PC-3 (cell line): ENCODE measurements around the gene SNORC. TPM values are rescaled to one million over a fixed set of nuclear protein-coding genes. Genes with fewer than 3 reads are reported as not detected.

ENCODE experiments used
- ATAC-seq: fragments of 200-7000 bp; cut with Tn5 transposase; 2 replicates; pipeline ENCODE4 v1.9.1; 2020; ENCODE audit warnings: mild to moderate bottlenecking, moderate library complexity
- BruUV-seq: library from RNA; stranded (reverse); fragments of 400-500 nt; replicated peaks from 2 replicates; lab custom pipeline; 2021; lab: Mats Ljungman, UMichigan
- CTCF ChIA-PET: fragments of 300-600 bp; sonication (Branson Sonifier 250); formaldehyde crosslinking; loops from one replicate; lab custom pipeline; 2022; ENCODE audit warnings: antibody characterized with exemption; lab: Charles Lee
- POLR2A ChIA-PET: fragments of 300-600 bp; sonication (Branson Sonifier 250); formaldehyde crosslinking; loops from one replicate; lab custom pipeline; 2022; ENCODE audit warnings: antibody characterized with exemption; ENCODE audit not compliant: unreplicated experiment; lab: Charles Lee
- DNase-seq: peaks from one replicate; pipeline ENCODE4 v3.0.0-alpha.2; 2015
- H2AFZ ChIP-seq: fragments of 300-600 bp; sonication (generic); 2 replicates; pipeline ENCODE4 v1.6.0; 2016; ENCODE audit warnings: antibody characterized with exemption, low read length
- H3F3A ChIP-seq: fragments of 300-600 bp; sonication (generic); one replicate; pipeline ENCODE4 v1.6.0; 2017; ENCODE audit warnings: antibody characterized with exemption, low read length, control low read depth, mild to moderate bottlenecking; ENCODE audit not compliant: unreplicated experiment
- H3K27ac ChIP-seq: fragments of 300-600 bp; sonication (generic); 2 replicates; pipeline ENCODE4 v1.5.1; 2016; ENCODE audit warnings: mild to moderate bottlenecking, low read length
- H3K27me3 ChIP-seq: fragments of 300-600 bp; sonication (generic); 2 replicates; pipeline ENCODE4 v1.6.1; 2016; ENCODE audit warnings: low read length, mixed read lengths
- H3K36me3 ChIP-seq: fragments of 300-600 bp; sonication (generic); 2 replicates; pipeline ENCODE4 v1.6.1; 2016; ENCODE audit warnings: low read depth, mixed run types, low read length, mixed read lengths
- H3K4me1 ChIP-seq: fragments of 300-600 bp; sonication (generic); 2 replicates; pipeline ENCODE4 v1.5.1; 2016; ENCODE audit warnings: low read length; ENCODE audit not compliant: insufficient read depth
- H3K4me2 ChIP-seq: fragments of 300-600 bp; sonication (generic); 2 replicates; pipeline ENCODE4 v1.6.0; 2016; ENCODE audit warnings: low read length
- H3K4me3 ChIP-seq: fragments of 300-600 bp; sonication (generic); 2 replicates; pipeline ENCODE4 v1.5.1; 2016; ENCODE audit warnings: mild to moderate bottlenecking, low read length, mixed read lengths
- H3K79me2 ChIP-seq: fragments of 300-600 bp; sonication (generic); 2 replicates; pipeline ENCODE4 v1.6.1; 2017; ENCODE audit warnings: low read length, mixed read lengths
- H3K9ac ChIP-seq: fragments of 300-600 bp; sonication (generic); 2 replicates; pipeline ENCODE4 v1.6.0; 2016; ENCODE audit warnings: mild to moderate bottlenecking, low read length
- H3K9me2 ChIP-seq: fragments of 300-600 bp; sonication (generic); replicated peaks from 2 replicates; pipeline ENCODE4 v1.6.1; 2016; ENCODE audit warnings: mixed run types, low read length, mixed read lengths
- H3K9me3 ChIP-seq: fragments of 300-600 bp; sonication (generic); 2 replicates; pipeline ENCODE4 v1.6.1; 2016; ENCODE audit warnings: low read length, mixed read lengths
- H4K20me1 ChIP-seq: fragments of 300-600 bp; sonication (generic); 2 replicates; pipeline ENCODE4 v1.6.1; 2016; ENCODE audit warnings: low read length, mixed read lengths
- EZH2 ChIP-seq: fragments of 300-600 bp; sonication (generic); IDR thresholded peaks from one replicate; pipeline ENCODE4 v1.6.1; 2017; ENCODE audit warnings: antibody characterized with exemption, mild to moderate bottlenecking, low read length; ENCODE audit not compliant: unreplicated experiment
- EZH2phosphoT487 ChIP-seq: fragments of 300-600 bp; sonication (generic); IDR thresholded peaks from 2 replicates; pipeline ENCODE4 v1.6.1; 2018; ENCODE audit warnings: mild to moderate bottlenecking, antibody characterized with exemption, low read length, borderline replicate concordance
- intact Hi-C: fragments of 100-400 bp; cut with micrococcal nuclease; formaldehyde crosslinking; loops from 2 replicates; pipeline ENCODE4 v1.9.0; 2023
- total RNA-seq: library from RNA; depleted of rRNA; stranded (reverse); fragments of >200 nt; gene quantifications from 2 replicates; pipeline ENCODE4 v1.2.3, GENCODE V29; 2014
- TF ChIP-seq, protein P1 (sequence below): fragments of 300-600 bp; sonication (generic); conservative IDR thresholded peaks from 2 replicates; pipeline ENCODE4 v1.5.1; 2017; ENCODE audit warnings: antibody characterized with exemption, low read depth, mild to moderate bottlenecking, low read length

SNORC gene
- total RNA-seq, 1 experiment from 2014 or later = 11.1 TPM

GRCh38 chr2:232854082-232854481 lies 16.0 kb upstream of the SNORC start:
- no peaks in the 10 kb centered on the region for H3K79me2 ChIP-seq
- CTCF ChIA-PET = no interaction called here
- H3K27me3 ChIP-seq = no peaks in the 10 kb centered on the region
- H3K9me3 ChIP-seq = no peaks in the 10 kb centered on the region
- no peak overlapping the region for H3K9ac ChIP-seq
- H3K4me2 ChIP-seq = no peak overlapping the region
- DNase-seq (peak; percentile 19), ATAC-seq (no peak)
- no TSS peak for BruUV-seq
- no peaks in the 10 kb centered on the region for H3K9me2 ChIP-seq
- no peak overlapping the region for H3K4me3 ChIP-seq
- no peaks in the 10 kb centered on the region for H3F3A ChIP-seq
- peaks cover 18% of the 10 kb centered on the region for H3K4me1 ChIP-seq
- intact Hi-C loops = no loop called here
- no peak overlapping the region for H2AFZ ChIP-seq
- POLR2A ChIA-PET = no interaction called here
- no peak overlapping the region for H3K27ac ChIP-seq
- TF ChIP-seq, protein P1, sequence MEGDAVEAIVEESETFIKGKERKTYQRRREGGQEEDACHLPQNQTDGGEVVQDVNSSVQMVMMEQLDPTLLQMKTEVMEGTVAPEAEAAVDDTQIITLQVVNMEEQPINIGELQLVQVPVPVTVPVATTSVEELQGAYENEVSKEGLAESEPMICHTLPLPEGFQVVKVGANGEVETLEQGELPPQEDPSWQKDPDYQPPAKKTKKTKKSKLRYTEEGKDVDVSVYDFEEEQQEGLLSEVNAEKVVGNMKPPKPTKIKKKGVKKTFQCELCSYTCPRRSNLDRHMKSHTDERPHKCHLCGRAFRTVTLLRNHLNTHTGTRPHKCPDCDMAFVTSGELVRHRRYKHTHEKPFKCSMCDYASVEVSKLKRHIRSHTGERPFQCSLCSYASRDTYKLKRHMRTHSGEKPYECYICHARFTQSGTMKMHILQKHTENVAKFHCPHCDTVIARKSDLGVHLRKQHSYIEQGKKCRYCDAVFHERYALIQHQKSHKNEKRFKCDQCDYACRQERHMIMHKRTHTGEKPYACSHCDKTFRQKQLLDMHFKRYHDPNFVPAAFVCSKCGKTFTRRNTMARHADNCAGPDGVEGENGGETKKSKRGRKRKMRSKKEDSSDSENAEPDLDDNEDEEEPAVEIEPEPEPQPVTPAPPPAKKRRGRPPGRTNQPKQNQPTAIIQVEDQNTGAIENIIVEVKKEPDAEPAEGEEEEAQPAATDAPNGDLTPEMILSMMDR = no peak
- TF ChIP-seq EZH2phosphoT487 (no peak), EZH2 (no peak)
- peaks cover 36% of the 10 kb centered on the region for H3K36me3 ChIP-seq
- no peaks in the 10 kb centered on the region for H4K20me1 ChIP-seq

GRCh38 chr2:232857158-232857563 lies 12.9 kb upstream of the SNORC start:
- no peaks in the 10 kb centered on the region for H4K20me1 ChIP-seq
- H3K9me2 ChIP-seq = no peaks in the 10 kb centered on the region
- no peak overlapping the region for H3K4me3 ChIP-seq
- H3K27me3 ChIP-seq = no peaks in the 10 kb centered on the region
- H3F3A ChIP-seq = no peaks in the 10 kb centered on the region
- DNase-seq (no peak), ATAC-seq (no peak)
- no peaks in the 10 kb centered on the region for H3K79me2 ChIP-seq
- no peak overlapping the region for H2AFZ ChIP-seq
- BruUV-seq = TSS peak; percentile 50
- intact Hi-C loops = no loop called here
- TF ChIP-seq EZH2phosphoT487 (no peak), EZH2 (no peak)
- TF ChIP-seq, protein P1 = no peak
- H3K4me1 ChIP-seq = peaks cover 18% of the 10 kb centered on the region
- no peak overlapping the region for H3K4me2 ChIP-seq
- peaks cover 34% of the 10 kb centered on the region for H3K36me3 ChIP-seq
- POLR2A ChIA-PET = no interaction called here
- no peak overlapping the region for H3K9ac ChIP-seq
- H3K27ac ChIP-seq = 0 out of 2 replicates have a peak overlapping the region, but pooled peaks have one; percentile 4
- no peaks in the 10 kb centered on the region for H3K9me3 ChIP-seq
- CTCF ChIA-PET = no interaction called here

GRCh38 chr2:232859385-232859916 lies 10.6 kb upstream of the SNORC start:
- intact Hi-C loops = no loop called here
- ATAC-seq (no peak), DNase-seq (no peak)
- TF ChIP-seq, protein P1 = no peak
- Histone ChIP-seq H3K4me3 (no peak overlapping the region), H3K4me1 (peaks cover 11% of the 10 kb centered on the region), H3K4me2 (no peak overlapping the region), H3K27me3 (no peaks in the 10 kb centered on the region), H3K36me3 (peaks cover 38% of the 10 kb centered on the region), H3K79me2 (no peaks in the 10 kb centered on the region), H3K9me2 (no peaks in the 10 kb centered on the region), H3K27ac (no peak overlapping the region), H3F3A (no peaks in the 10 kb centered on the region), H3K9me3 (no peaks in the 10 kb centered on the region), H3K9ac (no peak overlapping the region), H2AFZ (no peak overlapping the region), H4K20me1 (no peaks in the 10 kb centered on the region)
- BruUV-seq = no TSS peak
- CTCF ChIA-PET = no interaction called here
- POLR2A ChIA-PET = no interaction called here
